Measurements from ENCODE around the gene MCCD1. TPM values are rescaled to one million over a fixed set of nuclear protein-coding genes. Genes with fewer than 3 reads are reported as not detected.
"Not testable (repeated sequence)": the region's sequence is repeated elsewhere in the genome, so short reads cannot be mapped to it uniquely, and the experiment has no call there.

Gene MCCD1, protein sequence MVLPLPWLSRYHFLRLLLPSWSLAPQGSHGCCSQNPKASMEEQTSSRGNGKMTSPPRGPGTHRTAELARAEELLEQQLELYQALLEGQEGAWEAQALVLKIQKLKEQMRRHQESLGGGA
- not detected for total RNA-seq

DNA sequence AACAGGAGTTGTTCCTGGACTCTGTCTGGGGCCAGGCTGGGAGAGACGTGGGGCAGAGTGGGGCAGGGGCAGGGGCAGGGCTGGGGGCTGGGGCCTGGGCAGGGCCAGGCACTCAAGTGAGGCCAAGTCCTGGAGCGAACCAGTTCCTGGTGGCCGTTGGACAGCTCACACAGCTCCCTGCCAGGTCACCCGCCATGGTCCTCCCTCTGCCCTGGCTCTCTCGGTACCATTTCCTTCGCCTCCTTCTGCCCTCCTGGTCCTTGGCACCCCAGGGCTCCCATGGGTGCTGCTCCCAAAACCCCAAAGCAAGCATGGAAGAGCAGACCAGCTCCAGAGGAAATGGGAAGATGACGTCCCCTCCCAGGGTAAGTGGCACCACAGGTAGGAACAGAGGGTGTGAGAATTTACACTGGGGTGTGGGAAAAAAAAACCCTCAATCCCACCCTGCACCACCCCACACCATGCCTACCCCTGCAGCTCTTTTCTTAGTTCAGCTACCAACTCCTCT is at the start of gene MCCD1:
Gene MCCD1 (plus strand): TSS at position 142 of the 508 bp plus-strand sequence. CDS start 53 bp downstream, at position 195.
- DNase-seq = no peak

DNA sequence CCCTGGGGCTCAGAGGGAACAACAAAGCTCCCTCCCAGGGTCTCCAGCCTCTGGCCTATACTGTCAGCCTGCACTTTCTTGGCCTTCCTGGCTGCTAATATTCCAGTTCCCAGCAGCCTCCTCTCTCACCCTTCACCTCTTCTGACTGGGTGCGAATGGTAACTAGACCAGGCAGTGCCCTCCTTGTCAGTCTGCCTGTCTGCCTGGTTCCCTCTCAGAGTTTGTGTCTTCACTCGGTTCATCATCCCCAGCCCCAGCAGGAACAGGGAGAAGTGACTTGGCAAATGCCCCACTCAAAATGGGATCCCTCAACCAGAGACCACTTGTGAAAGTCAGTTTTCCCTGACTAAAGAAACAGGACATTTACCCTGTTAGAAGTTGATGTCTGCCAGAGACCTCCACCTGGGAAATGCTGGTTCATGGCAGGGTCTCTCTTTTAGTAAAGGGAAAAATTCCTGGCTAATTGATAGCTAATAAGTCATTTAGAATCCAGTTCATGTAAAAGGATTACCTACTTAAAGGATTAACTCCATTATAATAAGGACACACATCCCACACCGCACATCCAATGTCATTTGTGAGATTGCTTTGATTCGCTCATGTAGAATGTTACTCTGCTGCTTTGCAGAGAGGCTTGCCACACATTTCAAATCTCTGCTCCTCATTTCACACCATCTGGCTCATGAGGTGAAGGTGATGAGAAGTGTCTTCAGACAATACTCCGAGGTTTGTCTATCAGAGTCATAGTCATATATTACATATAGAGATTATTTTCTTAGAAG is 49.4 kb upstream of the MCCD1 start:
- no peak for DNase-seq

DNA sequence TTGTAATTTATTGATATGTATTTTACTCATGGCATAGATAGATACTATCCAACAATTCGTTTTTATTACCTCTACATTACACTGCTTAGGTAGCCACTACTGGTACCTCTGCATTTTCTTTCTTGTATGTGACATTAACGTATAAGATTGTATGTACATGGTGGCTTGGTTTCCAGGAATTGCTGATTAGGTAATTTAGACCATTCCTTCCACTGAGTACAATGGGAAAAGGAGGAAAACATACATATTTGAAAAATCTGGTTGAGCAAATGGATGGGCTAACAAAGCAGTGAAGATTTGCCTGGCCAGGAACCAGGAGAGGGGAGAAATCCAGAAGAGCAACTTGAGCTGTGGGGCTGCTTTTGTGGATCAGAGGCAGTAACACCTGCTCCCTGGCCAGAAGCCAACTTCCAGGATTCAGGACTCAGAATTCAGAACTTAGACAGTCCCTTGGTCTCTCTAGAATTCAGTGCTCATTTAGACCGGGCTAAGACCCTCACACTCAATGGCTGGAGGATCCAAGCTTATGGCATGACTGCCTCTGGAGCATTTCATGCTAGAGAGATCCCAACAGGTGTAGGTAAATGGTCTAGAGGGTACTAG is 48.7 kb upstream of the MCCD1 start:
- DNase-seq = no peak

DNA sequence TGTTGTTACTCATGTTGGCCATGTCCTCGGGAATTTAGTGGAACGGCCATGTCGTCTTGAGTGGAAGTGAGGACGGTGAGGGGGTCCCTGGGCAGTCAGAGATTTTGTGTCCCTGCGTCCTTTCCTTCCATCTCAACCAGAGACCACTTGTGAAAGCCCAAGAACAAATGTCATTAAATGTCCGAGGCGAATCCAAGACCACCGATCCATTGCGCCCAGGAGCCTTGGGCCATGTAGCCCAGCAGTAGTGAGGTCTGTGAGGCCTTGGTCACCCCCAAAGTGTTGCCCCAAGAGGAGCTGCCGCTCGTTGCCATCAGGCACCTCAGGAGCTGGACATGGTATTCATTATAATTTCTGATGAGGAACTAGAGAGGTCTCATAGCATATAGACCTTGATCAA is 48.2 kb upstream of the MCCD1 start:
- DNase-seq = no peak

DNA sequence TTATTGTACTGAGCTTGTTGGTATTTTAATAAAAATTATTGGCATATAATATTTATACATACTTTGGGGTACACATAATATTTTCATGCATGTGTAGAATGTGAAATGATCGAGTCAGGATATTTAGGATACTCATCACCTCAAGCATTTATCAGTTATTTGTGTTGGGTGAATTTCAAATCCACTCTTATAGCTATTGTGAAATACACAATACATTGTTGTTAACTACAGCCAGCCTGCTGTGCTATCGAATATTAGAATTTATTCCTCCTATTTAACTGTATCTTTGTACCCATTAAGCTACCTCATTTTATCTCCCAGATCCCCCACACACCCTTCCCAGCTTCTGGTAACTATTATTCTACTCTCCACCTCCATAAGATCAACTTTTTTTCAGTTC is 45.4 kb upstream of the MCCD1 start:
- DNase-seq = no peak

DNA sequence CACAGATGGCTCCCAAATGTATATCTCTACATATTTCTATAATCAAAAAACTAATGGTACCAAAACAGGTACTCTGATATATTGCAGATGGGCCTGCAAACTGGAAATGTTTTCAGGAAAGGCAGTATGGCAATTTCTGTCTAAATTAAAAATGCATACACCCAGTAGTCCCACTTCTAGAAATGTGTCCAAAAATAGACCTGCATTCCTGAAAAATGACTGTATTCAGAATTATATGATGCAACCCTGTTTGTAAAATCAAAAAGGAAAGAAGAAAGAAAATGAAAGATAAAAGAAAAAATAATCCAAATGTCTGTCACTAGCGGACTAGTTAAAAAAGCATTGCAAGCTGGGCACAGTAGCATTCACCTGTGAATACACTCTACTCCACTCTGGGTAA is 43.7 kb upstream of the MCCD1 start:
- no peak for DNase-seq

DNA sequence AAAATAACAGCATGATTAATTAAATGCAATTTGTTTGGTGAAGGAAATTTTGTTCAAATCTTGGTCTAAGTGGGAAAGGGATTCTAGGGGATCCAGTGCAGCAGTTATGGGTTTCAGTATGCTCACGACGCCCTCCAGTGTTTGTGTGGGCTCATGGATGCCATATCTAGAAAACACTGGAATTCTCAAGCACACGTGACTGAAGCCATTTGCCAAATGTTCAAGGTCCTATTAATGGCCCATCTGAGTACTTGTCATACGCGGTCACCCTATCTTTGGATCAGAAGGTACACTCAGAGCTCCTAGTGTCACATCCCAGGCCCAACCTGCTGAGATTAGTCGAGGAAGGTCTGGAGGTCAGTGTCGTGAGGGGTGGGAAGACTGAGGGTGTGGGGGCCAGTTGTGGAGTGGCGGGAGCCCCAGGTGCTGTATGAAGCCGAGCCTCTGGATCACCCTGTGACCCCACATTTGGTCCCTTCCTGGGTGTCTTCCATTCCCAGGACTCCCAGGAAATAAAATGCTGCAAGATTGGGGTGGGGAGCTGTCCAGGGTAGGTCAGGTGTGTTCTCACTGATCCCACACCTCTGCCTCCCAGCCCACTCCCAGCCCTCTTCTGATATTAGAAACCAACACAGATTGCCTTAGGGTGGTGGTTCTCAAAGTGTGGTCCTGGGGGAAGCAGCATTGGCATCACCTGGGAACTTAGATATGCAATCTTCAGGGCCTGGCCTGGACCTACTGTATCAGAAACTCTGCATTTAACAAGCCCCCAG is 42.5 kb upstream of the MCCD1 start:
- DNase-seq = not testable (repeated sequence)

DNA sequence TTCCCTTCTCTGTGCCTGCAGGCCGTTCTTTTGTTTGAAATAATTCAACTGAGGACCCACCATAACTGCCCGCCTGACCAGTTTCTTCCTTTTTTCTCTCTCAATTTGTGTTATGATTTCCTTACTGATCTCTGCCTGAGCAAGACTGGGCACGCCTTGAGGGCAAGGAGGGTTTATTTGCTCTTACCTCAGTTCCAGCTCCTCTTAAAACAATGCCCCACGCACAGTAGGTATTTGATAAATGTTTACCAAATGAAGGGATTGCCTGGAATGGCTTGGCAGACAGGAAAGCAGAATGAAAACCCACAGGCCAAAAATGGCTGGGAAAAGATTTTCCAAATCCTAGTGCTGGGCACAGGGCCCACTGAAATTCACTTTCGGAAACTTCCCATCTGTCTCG is 41.1 kb upstream of the MCCD1 start:
- DNase-seq = not testable (repeated sequence)

DNA sequence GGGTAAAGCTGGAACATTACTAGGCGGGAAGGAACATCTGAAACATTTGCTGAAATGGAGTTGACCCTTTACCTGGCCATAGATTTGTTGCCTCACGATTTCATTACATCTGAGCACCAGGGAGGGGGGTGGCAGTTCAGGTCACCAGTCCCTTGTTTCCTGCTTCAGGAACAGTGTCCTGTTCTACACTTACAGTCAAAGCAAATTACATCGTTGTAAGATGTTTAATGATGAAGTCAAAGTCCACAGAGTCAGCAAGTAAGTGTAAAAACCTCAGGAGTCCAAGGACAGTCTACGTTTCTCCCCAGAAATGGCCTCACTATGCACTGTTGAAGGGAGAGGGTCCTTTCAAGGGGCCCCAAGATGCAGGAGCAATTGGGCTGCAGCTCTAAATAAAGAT is 39.7 kb upstream of the MCCD1 start:
- no peak for DNase-seq

DNA sequence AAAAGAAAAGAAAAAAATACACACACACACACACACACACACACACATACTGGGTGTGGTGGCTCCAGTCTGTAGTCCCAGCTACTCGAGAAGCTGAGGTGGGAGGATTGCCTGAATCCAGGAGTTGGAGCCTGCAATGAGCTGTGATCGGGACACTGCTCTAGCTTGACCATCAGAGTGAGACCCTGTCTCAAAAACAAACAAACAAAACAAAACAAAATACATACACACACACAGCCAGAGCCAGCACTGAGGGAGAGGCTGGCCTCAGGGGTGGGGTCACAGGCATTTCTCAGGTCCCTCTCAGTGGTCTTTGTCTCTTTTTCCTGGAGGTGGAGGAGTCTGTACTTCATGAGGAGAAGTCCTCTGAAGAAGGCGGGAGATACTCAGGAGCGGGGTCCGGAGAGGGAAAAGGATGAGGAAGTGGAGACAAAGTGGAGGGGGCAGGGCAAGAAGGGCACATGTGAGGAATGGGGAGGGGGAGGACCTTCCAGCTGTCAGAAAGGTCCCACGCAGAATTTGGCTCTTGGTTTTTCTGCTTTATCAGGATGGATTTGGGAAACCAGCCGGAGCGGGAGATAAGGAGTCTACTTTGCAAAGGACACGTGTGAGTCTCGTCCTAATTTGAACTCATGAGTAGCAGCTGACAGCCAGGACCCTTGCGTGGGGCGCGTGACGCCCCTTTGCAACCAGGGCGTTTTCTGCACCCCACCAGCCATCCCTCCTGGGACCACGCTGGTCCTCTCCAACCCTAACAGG is 38.5 kb upstream of the MCCD1 start:
- DNase-seq = no peak

DNA sequence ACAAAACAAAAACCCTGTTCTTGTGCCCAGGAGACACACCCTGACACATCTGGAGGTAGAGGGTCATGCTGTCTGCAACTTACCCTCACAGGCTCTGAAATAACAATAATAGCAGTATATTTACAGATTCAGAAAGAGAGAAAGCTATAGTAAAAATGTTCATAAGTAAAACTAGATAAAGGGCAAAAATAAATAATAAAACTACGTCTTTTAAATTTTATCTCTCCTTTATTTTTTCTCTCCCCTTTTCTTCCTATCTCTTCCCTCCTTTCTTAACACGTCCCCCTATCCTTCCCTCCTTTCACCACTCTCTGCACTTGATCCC is 35.2 kb upstream of the MCCD1 start:
- not testable (repeated sequence) for DNase-seq

DNA sequence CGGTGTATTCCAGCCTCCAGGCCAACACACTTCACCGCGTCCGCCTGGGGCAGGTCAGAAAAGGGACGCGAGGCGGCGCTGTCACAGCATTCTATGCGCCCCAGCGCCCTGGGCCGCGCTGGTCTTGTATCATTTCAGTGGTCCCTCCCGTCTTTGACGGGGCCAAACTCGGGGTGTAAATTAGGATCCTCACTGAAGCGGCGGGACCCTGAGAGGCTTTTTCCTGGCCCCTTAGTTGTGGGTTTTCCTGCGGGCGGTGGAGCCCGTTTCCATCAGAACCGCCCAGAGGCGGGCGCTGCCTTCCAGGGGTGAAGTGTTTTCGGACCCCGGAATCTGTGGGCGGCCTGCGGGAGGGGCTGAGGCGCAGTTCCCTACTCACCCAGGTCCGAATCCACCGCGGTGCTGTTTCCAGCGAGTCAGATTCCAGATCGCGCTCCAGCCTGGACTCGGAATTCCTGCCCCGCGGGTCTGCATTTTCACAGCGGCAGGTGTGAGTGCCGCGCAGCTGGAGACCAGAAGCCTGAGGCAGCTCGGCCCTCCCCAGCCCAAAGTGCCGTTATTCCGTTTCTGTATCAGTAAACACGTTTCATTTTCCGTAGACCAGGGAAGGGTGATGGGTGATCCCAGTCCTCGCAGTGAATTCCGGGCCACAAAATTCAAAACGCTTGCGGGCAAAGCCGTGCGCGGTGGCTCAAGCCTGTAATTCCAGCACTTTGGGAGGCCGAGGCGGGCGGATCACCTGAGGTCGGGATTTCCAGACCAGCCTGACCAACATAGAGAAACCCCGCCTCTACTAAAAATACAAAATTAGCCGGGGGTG is 34.7 kb upstream of the MCCD1 start:
- DNase-seq = peak; percentile 73

DNA sequence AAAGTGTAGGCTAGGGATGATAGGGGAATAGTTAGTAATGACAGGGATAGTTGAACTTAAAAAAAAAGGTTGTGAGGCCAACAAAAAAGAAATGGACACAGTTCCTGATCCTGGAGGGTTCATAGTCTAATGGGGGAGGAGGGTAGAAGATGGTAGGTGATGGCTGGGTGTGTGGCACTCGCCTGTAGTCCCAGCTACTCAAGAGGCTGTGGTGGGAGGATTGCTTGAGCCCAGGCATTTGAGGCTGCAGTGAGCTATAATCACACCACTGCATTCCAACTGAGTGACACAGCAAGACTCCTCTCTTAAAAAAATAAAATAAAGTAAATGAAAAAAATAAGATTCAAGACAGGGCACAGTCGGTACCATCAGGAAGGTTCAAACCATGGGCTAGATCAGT is 33.2 kb upstream of the MCCD1 start:
- DNase-seq = no peak

DNA sequence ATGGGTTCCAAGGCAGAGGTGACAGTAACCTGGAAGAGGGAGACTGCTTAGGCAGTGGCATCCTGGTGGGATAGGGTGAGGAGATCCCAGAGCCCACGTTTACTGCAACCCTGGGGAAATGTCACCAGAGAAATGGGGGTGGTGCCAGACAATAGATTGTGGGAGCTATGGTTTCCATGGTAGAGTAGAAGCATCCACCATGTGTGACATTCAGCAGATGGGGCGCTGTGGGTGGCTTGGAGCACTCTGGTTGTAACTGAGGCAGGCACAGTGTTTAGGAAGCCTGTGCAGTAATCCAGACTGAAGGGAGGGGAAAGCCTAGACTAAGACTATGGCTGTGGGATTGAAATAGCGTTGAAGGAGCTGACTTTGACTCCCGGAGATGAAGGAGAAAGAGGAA is 31.9 kb upstream of the MCCD1 start:
- DNase-seq = not testable (repeated sequence)

DNA sequence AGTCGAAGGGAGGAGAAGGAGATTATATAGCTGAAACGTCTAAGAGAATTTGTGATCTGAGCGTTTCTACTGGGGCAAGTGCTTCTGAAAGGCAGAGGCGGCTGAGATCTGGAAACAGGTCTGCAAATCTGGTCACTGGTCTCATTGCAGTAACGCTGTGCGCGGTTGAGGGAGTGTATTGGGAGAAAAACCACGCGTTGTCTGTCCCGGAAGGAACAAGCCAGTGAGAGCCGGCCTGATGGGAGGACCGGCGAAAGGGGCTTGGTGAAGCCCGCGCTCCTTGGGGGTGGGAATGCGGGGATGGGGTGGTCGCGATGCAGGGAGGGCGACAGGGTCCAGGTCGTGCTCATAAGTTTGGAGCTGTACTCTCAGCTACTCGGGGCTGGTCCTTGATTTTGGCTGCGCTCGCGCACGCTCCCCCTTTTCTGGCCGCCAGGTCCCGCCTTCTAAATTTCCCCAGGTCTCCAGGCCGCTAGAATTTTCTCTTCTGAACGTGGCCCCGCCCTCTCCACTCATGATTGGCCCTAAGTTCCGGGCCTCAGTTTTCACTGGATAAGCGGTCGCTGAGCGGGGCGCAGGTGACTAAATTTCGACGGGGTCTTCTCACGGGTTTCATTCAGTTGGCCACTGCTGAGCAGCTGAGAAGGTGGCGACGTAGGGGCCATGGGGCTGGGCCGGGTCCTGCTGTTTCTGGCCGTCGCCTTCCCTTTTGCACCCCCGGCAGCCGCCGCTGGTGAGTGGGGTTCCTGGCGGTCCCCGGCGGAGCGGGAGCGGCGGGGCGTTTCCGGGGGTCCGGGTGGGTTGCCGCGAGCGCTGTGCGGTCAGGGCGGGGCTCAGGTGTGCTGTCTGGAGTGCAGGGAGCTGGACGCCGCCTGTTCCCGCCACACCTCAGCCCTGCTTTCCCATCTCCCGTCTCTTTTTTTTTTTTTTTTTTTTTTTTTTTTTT is 31.0 kb upstream of the MCCD1 start, which contains the start of gene MICB:
Gene MICB (plus strand): TSS at position 615 of the 946 bp plus-strand sequence. CDS start 49 bp downstream, at position 664.
- DNase-seq = peak; percentile 88

DNA sequence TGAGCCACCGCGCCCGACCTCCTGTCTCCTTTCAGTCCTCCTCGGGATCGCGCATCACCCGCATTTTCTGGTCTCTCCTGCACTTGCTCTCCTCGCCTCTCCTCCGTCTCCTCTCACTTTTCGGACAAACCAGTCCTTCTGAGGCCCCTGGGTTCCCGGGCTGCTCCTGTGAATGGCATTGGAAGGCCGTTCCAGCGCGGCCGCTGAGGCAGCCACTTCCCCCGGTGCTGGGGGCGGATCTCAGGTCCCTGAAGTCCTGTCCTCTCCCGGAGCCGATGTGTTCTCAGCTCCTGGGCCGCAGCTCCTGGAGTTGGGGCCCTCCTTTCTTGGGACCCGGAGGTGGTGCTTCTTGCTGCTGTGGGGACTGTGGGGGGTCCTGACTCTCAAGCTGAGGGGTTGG is 30.0 kb upstream of the MCCD1 start:
- no peak for DNase-seq

DNA sequence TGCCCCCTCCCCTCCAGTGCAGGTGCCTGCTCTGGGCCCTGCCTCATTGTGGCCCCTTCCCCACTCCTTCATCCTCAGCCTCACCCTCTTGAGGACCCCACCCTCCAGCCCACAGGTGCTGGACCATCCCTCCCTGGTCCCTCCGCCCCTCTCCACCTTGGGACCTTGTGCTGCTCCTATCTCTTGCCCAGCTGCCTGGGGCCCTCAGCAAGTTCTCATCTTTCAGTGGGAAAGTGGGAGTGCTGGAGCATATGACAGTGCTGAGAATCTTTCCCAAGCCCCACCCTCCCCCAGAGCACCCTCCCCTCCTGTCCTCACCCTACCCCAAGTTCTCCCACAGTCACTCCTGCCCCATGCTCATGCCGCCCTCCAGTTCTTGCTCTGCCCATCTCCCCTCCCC is 29.1 kb upstream of the MCCD1 start:
- not testable (repeated sequence) for DNase-seq

DNA sequence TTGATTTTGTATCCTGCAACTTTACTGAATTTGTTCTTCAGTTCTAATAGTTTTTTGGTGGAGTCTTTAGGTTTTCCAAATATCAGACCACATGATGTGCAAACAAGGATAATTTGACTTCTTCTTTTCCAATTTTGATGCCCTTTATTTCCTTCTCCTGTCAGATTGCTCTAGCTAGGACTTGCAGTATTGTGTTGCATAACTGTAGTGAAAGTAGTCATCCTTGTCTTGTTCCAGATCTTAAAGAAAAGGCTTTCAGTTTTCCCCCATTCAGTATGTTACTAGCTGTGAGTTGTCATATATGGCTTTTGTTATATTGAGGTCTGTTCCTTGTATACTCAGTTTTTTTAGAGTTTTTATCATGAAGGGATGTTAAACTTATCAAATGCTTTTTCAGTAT is 26.2 kb upstream of the MCCD1 start:
- DNase-seq = no peak

DNA sequence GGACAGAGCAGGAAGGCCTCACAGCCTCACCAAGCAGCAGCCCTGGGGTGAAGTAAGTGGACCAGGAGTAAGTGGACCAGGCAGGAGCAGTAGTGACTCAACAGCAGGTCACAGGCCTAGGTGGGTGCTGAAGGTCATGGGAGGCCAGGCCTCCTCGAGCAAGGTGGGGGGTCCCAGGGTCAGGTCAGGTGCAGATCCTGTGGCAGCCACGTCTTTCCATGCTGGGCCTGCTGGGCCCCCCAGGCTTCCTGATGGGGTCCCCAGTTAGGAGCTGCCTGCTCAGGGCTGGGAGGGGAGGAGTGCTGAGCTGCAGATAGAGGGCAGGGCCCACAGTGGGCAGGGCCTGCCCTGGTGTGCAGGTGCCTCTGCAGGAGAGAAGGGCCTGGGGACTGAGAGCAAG is 19.7 kb upstream of the MCCD1 start:
- not testable (repeated sequence) for DNase-seq

DNA sequence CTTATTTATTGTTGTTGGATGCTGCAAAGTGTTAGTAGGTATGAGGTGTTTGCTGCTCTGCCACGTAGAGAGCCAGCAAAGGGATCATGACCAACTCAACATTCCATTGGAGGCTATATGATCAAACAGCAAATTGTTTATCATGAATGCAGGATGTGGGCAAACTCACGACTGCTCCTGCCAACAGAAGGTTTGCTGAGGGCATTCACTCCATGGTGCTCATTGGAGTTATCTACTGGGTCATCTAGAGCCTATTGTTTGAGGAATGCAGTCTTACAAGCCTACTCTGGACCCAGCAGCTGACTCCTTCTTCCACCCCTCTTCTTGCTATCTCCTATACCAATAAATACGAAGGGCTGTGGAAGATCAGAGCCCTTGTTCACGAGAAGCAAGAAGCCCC is 18.8 kb upstream of the MCCD1 start:
- DNase-seq = no peak

All from effector CD4-positive, alpha-beta T cell (primary cell).